ENCODE results near the gene DMRT3. TPM values are rescaled to one million over a fixed set of nuclear protein-coding genes. Genes with fewer than 3 reads are reported as not detected.

The DMRT3 gene
- total and polyA plus RNA-seq, 10 of the 15 experiments (the other 5 are each of a cell fraction or from before 2014, with no cell fraction given): 0.06 to 0.11 TPM; not detected in 8

- TF ChIP-seq, protein P1, sequence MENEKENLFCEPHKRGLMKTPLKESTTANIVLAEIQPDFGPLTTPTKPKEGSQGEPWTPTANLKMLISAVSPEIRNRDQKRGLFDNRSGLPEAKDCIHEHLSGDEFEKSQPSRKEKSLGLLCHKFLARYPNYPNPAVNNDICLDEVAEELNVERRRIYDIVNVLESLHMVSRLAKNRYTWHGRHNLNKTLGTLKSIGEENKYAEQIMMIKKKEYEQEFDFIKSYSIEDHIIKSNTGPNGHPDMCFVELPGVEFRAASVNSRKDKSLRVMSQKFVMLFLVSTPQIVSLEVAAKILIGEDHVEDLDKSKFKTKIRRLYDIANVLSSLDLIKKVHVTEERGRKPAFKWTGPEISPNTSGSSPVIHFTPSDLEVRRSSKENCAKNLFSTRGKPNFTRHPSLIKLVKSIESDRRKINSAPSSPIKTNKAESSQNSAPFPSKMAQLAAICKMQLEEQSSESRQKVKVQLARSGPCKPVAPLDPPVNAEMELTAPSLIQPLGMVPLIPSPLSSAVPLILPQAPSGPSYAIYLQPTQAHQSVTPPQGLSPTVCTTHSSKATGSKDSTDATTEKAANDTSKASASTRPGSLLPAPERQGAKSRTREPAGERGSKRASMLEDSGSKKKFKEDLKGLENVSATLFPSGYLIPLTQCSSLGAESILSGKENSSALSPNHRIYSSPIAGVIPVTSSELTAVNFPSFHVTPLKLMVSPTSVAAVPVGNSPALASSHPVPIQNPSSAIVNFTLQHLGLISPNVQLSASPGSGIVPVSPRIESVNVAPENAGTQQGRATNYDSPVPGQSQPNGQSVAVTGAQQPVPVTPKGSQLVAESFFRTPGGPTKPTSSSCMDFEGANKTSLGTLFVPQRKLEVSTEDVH (IDR thresholded peaks at IDR 0.05; ENCODE audit: low read depth, partially characterized antibody): no peak
Observed at GRCh38 chr9:965497-965896, 11.0 kb upstream of the DMRT3 start (continued).

DNA sequence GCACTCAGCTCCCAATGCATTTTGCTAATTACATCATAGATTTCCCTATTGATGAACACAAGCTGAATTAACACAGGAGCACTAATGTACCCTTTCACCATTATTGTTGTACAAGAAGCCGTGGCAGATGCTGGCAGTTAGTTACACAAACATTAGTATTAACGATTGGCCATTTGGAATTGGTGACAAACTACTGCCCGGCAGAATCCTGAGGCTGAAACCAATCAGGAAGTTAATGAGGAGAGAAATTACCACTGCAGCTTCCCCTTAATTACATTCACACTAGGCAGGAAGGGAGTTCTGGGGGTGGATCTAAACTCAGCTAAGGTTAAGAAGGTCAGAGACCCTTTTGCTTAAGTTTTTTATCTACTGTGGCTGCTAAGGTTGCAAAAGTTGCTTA lies 9.6 kb upstream of the DMRT3 start:
- no peak overlapping the region for H3K4me3 ChIP-seq
- no peak for DNase-seq (ENCODE audit: low read depth, low spot score)
- no peaks in the 10 kb centered on the region for H3K4me1 ChIP-seq (ENCODE audit: control insufficient read depth, insufficient read depth, low read length)
- H2AFZ ChIP-seq (ENCODE audit: control insufficient read depth, low read depth, low read length): no peak overlapping the region
- SMC1A ChIA-PET (ENCODE audit: uncharacterized antibody, unreplicated experiment): interaction anchor here (0.5 to 1.0 kb wide), 4 partner anchors 38 to 536 kb away, joined by 3 to 4 read pairs (median 4); no protein-coding TSS in a partner anchor
- intact Hi-C loops (cut with micrococcal nuclease; ENCODE audit: unreplicated experiment): no loop called here
- peaks cover 2 to 14% of the 10 kb centered on the region in 2 experiments for H3K27me3 ChIP-seq (replicated peaks in 1 of 2; ENCODE audit: control insufficient read depth in 2 of 2, insufficient read depth in 2 of 2, low read length in 1 of 2)
- no peak overlapping the region for H3K9ac ChIP-seq (ENCODE audit: control insufficient read depth, insufficient read depth, low read length)
- no TSS peak for BruUV-seq (replicated peaks)
- RAD21 ChIA-PET (ENCODE audit: unreplicated experiment): interaction anchor here (0.7 kb wide), 1 partner anchor 73 kb away, joined by 3 read pairs; no protein-coding TSS in a partner anchor
- POLR2A ChIA-PET: no interaction called here
- H3K79me2 ChIP-seq (ENCODE audit: control insufficient read depth, insufficient read depth, low read length): no peaks in the 10 kb centered on the region
- no peak overlapping the region for H3K27ac ChIP-seq (ENCODE audit: control insufficient read depth, insufficient read depth)
- TF ChIP-seq FOS (IDR thresholded peaks at IDR 0.05; ENCODE audit: borderline replicate concordance, extremely low read depth, insufficient read length) (no peak), RELB (IDR thresholded peaks at IDR 0.05; ENCODE audit: low read depth) (no peak), HDAC2 (IDR thresholded peaks at IDR 0.05) (no peak), MEF2B (IDR thresholded peaks at IDR 0.05; ENCODE audit: partially characterized antibody, poor library complexity, severe bottlenecking) (no peak), BACH1 (IDR thresholded peaks at IDR 0.05; ENCODE audit: borderline replicate concordance) (no peak), YY1 (IDR thresholded peaks at IDR 0.05; ENCODE audit: low read depth, low read length) (no peak)
- TF ChIP-seq, protein P2, sequence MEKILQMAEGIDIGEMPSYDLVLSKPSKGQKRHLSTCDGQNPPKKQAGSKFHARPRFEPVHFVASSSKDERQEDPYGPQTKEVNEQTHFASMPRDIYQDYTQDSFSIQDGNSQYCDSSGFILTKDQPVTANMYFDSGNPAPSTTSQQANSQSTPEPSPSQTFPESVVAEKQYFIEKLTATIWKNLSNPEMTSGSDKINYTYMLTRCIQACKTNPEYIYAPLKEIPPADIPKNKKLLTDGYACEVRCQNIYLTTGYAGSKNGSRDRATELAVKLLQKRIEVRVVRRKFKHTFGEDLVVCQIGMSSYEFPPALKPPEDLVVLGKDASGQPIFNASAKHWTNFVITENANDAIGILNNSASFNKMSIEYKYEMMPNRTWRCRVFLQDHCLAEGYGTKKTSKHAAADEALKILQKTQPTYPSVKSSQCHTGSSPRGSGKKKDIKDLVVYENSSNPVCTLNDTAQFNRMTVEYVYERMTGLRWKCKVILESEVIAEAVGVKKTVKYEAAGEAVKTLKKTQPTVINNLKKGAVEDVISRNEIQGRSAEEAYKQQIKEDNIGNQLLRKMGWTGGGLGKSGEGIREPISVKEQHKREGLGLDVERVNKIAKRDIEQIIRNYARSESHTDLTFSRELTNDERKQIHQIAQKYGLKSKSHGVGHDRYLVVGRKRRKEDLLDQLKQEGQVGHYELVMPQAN (conservative IDR thresholded peaks at IDR 0.05): no peak
- H3K36me3 ChIP-seq (ENCODE audit: control insufficient read depth in 2 of 2, insufficient read depth in 2 of 2, low read length in 1 of 2): no peaks in the 10 kb centered on the region
- H3K9me3 ChIP-seq (replicated peaks; ENCODE audit: control insufficient read depth, insufficient read depth, low read length): no peaks in the 10 kb centered on the region; the same call in 2 of the 3 replicates
- WGBS (ENCODE audit: insufficient coverage, insufficient replicate concordance, low lambda C conversion rate, missing lambda C conversion rate): 2% methylated on average over 3 of the region's 3 CpGs
- H4K20me1 ChIP-seq (ENCODE audit: control insufficient read depth, insufficient read depth): no peaks in the 10 kb centered on the region
- no peak for ATAC-seq
- in situ Hi-C loops (cut with MboI): no loop called here
- FAIRE-seq: no peak
- no peak overlapping the region for H3K4me2 ChIP-seq (ENCODE audit: control insufficient read depth, insufficient read depth)
- CTCF ChIA-PET: interaction anchor here (1.0 to 2.3 kb wide), 4 partner anchors 8 to 39 kb away, joined by 5 to 9 read pairs (median 5); no protein-coding TSS in a partner anchor

Measured in GM12878 (cell line).